Thyroid gland (tissue), 4 donors: ENCODE measurements around the gene TP63.

Source experiments
- CTCF ChIP-seq, 6 experiments: fragments of 200-600 bp in 3 of 6; fragments of 450-650 bp in 3 of 6; sonication (generic) in 3 of 6; IDR thresholded peaks; one replicate each; pipeline ENCODE4 v1.5.1; 2016 to 2019; ENCODE audit warnings: antibody characterized with exemption in 6 of 6, mild to moderate bottlenecking in 2 of 6, inconsistent platforms in 1 of 6, moderate library complexity in 1 of 6
- POLR2A ChIP-seq, 2 donors: fragments of 450-650 bp; IDR thresholded peaks; one replicate each; pipeline ENCODE4 v1.6.1; 2017; ENCODE audit warnings: antibody characterized with exemption in 2 of 2, mild to moderate bottlenecking in 2 of 2, moderate library complexity in 1 of 2

GRCh38 chr3:189794518-189794917 is 163.3 kb downstream of the TP63 start:
- TF ChIP-seq CTCF (IDR thresholded peaks at IDR 0.05), result no peak
- no peak for TF ChIP-seq POLR2A (IDR thresholded peaks at IDR 0.05)
